NCI-H748 (cell line): ENCODE data around the gene UBAC1.
A peak's percentile ranks its signal among the peaks of the same experiment; 100 is the strongest.

Source experiments
- DNase-seq: peaks from one replicate; lab custom pipeline; 2025; ENCODE audit not compliant: unreplicated experiment; lab: John Stamatoyannopoulos, UW

UBAC1 gene

DNA sequence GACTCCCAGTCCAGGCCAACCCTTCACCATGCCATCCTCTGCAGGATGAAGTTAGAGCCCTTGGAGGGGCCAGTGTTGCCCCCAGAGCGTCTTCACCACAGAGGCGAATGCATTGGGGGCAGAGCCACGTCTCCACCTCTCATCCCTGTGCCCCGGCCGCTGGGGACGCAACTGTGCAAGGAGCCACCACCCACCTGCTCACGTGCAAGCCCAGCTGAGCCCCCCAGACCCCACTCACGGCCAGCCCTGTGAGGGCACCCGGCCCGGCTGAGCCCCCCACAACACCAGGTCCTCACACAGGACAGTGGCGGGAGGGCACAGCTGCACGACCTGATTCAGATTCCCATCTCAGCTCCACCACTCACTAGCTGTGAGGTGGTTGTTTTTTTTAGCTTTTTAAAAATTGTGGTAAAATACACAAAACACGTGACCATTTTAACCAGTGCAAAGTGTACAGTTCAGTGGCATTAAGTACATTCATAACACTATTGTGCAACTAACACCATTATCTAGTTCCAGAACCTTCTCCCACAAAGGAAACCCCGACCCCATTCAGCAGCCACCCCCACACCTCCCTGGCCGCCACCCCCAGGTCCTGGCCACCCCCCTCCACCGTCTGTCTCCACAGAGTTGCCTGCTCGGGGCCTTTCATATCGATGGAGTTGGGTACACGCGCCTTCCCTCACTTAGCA, 33.5 kb upstream of the UBAC1 start:
- no peak for DNase-seq

DNA sequence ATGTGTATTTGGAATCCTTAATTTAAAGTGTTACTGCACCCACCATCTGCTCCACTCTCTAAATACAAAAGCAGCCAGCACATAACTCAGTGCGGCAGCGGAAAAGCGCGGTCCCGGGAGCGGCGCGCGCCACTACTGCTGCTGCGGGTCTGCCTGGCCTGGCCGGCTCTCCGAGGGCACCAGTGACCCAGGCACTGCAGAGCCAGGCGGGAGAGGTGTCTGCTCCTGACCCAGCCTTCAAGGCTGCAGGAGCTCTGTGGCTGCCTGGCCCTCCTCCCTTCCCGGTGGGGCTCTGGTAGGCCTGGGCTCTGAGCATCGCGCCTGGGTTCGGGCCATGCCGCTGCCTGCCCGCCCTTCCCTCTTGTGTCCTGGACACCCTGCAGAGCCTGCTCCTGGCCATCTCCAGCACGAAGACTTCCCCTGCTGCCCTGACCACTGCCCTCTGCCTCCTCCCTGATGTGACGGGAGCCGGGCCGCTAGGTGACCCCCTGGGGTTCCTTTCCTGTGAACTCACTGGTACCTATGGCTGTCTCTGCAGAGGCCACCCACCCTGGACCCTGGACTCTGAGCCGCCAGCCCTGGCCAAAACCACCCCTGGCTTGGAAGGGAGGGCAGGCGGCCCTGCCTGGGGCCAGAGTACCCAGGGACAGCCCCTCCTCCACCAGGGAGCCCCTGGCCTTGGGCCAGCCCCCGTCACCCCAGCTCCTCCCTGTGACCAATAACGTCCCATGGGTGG, 32.8 kb upstream of the UBAC1 start:
- DNase-seq = peak; percentile 24

DNA sequence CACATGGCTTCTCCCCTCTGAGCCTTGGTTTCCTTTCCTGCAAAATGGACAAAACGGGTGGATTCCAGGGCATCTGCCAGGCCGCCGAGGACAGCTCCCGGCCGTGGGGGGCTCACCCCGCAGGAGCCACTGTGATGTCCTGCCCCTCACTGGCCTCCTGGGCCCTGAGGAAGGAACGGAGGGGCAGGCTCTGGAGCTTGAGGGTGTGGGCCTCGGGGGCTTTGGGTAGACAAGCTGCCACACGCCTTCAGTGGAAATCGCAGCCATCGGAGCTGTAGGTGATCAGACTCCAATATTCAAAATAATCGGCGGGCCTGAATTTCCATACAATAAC, 32.2 kb upstream of the UBAC1 start:
- DNase-seq = no peak

DNA sequence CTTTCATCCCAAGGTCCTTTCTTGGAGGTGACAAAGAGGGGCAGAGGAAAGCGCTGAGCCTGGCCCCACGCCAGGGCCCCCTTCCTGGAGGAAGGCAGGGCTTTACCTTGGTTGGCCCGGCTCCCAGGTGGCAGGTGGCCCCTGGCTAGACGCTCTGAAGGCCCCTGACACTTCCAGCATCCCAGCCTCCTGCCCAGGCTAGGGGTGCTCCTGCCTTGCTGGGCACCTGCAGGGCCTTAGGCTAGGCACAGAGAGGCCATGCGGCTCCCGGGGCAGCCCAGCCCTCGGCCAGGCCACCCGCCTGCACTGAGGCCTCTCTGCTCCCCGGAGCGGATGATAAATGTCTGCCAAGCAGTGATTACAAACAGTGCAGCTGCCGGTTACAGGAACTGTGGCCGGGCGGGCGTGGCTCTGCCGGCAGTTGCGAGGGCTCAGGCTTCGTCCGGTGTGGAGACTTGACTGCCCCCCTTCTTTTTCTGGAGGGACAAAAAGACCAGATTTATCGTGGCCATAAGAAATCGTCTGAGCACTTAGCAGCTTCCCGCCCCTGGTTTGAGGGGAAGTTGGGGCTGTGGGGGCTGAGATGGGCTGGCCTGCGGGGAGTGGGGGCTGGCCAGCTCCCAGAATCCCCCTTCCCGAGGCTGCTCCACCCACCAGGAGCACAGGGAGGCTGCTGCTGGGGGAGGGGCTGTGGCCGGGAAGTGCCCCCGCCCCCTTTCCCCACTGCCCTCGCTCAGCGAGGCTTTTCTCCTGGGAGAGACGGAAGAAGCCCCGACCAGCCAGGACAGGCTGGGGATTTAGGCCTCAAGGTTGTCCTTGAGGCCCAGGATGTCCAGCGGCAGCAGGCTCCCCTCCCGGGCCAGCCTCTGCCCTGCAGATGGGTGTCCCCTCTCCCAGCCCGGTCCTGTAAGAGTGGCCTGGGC, 31.6 kb upstream of the UBAC1 start:
- DNase-seq = peak; percentile 82

DNA sequence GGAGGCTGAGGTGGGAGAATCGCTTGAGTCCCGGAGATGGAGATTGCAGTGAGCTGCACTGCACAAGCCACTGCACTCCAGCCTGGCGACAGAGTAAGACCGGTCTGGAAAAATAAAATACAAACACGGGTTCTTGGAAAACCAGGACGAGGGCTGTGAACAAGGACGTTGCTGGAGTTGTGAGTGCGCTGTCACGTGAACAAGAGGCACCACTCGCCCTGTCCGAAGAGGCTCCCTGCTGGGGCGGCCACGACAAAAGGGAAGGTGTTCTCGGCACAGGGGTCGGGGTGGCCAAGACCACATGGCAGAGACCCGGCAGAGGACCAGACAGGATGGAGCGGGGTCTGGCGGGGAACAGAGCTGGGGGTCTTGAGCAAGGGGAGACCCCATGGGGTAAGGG, 30.6 kb upstream of the UBAC1 start:
- no peak for DNase-seq

DNA sequence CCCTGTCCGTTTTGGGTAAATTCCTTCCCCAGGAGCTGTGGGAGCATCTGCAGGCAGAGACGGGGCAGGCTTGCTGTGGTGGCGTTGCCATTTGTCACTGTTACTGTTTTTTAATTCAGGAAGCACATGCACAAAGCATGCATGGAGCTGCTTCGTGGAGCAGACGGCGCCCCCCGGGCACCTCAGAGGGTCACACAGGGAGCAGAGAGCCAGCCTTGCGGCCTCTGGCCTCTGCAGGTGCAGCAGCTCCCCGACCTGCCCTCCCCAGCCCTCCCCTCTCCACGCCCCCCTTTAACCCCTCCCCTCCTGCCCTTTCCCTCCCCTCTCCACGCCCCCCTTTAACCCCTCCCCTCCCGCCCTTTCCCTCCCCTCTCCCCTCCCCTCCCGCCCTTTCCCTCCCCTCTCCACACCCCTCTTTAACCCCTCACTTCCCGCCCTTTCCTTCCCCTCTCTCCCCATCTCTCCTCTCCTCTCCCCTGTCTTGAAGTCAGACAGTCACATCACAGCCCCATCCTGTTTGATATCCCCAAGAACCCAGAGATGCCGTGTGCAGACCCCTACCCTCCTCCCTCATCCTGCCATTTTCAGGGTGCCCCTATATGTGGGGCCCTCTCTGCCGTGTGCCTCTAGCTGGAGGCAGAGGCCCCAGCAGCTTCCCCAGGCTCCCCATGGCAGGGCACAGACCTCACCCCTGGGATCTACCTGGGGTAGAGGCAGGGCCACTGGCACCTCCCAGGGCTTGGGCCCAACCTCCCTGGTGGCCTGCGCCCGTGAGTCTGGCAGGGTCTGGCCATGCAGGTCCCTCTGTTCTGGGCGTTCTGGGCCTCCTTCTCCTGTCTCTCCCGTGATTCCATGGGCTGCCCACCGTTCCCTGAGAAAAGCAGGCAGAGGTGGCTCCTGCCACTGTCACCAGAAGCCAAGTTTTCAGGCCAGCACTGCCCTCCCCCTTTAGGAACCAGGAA, 29.6 kb upstream of the UBAC1 start:
- DNase-seq = peak; percentile 34

DNA sequence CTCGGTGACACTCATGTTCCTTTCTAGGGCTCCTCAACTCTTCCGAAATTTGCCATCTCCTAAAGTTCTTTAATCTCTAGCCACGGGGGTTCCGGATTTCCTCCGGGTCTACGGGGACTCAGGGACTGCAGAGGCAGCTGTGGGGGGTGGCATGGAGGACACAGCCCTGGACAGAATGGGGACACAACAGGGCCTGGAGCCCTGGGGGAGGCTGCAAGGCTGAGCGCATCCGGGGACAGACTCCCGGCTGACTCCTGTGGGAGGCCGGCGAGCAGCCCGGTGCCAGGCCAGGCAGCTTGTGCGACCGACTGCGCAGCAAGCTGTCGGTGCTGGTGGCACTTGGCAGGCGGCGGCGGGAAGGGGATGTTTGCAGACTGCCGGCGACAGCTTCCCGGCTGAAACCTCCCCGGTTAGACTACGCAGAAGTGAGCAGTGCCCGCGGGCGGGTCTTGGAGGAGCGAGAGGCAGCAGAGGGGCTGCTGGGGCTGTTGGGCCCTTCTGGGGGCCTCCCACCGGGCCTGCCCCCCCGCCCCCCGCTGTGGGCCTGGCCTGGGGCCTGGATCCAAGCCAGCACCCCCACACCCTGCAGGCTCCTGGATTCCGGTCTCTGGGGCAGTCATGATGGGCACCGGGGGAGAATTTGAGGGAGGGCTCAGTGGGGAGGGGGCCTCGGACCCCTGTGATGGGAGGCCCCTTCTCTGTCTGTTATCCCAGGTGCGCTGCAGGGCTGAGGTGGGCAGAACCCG, 28.7 kb upstream of the UBAC1 start:
- DNase-seq = no peak

DNA sequence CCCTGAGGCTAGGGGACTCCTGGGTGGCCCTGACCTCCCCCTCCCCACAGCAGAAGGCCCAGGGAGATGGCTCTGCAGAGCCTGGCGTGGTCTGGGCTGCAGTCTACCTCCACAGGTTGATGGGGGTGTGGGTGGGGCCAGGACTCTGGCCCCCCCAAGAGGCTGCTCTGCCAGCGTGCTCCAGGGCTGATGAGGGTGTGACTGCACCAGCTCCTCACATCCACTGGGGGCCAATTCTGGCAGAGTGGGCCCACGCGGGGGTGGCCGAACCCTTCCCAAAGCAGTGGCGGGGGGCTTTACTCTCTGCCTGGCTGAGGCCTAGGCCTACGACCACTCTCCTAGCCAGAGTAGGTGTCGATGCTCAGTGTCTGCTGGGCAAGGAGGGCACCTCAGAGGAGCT, 28.0 kb upstream of the UBAC1 start:
- no peak for DNase-seq

DNA sequence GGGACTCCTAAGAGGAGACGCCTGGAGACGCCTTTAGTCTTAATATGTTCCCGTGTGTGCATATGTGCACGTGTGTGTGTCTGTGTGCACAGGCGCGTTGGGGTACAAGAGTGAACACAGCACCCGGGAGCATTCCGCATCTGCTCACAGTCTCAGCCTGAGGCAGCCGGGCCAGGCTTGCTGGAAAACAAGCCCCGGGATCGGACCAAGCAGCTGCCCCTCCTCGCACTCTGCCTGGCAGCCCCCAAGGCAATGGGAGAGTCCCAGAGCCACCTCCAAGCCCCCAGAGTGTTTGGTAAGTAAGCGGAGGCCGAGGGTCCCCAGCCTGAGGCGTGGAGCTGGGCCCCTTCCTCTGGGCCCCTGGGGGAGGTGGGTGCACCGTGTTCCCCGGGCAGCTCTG, 27.3 kb upstream of the UBAC1 start:
- no peak for DNase-seq

DNA sequence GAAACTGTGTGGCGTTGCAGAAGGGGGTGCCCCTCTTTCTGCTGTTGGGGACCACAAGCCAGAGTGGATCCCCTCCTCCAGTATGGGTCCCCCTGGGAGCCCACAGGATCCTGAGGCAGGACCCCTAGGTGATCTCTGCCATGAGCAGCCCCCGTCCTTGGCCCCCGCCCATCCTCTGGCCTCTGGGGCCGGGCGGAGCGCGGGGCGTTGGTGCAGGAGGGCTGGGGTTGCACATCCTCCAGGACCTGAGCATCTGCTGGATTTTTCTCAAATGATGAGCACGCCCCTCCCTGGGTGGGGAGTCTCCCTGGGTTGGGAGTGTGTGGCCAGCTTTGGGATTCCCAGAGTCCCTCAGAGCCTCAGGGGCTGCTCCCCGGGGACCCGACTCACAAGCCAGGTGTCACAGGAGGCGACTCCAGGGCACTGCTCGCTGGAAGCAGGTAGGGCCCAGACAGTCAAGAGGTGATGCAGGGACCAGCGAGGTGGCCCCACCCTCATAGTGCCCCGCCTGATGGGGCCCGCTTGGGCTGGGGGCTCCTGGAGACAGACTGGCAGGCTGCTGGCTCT, 26.7 kb upstream of the UBAC1 start:
- DNase-seq = no peak

DNA sequence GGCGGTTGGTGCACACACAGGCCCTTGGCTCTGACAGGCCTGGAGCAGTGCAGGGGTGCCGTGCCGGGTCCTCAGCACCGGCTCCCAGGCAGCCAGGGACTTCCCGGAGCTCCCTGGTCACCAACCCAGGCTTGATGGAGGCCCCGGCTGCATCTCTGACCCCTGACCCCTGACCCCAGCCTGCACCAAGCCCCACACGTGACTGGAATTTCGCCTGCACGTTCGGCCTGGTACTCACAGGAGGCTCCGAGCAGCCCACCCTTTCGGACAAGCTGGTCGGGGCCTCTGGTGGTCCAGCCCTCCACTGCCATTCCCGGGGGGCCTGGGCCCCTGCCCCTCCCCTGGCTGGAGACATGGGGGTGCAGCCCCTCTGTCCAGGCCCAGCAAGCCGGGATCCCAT, 25.4 kb upstream of the UBAC1 start:
- no peak for DNase-seq

DNA sequence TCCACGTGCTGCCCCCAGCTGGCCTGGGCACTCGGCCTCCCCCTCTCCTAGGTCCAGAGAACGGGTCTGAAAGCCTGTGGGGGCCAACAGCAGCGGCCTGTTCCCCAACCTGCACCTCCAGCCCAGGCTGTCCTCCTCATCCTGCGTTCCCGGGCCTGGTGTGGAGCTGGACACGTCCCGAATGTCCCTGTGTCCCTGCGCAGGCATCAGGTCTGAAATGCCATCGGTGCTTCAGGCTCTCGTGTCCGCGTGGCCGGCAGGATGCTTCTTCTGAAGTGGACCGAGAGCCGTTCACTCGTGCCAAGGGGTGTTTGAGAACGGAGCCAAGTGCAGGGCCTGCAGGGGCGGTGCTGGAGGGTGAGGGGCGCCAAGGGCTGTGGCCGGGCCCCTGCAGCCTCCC, 24.7 kb upstream of the UBAC1 start:
- DNase-seq = no peak

DNA sequence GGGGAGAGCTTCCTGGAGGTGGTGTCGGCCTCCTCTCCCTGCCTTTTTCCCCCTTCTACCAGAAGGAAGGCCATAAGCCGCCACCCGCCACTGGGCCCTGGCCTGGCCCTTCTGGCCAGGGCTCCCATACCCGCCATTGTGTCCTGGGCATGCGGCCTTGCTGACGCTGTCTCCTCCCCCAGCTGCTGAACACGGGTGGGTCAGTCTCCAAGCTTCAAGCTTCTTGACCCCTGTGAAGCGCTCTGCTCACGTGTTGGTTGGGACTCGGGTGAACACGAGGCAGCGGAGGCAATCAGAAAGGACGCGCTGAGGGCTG, 24.2 kb upstream of the UBAC1 start:
- DNase-seq = no peak

DNA sequence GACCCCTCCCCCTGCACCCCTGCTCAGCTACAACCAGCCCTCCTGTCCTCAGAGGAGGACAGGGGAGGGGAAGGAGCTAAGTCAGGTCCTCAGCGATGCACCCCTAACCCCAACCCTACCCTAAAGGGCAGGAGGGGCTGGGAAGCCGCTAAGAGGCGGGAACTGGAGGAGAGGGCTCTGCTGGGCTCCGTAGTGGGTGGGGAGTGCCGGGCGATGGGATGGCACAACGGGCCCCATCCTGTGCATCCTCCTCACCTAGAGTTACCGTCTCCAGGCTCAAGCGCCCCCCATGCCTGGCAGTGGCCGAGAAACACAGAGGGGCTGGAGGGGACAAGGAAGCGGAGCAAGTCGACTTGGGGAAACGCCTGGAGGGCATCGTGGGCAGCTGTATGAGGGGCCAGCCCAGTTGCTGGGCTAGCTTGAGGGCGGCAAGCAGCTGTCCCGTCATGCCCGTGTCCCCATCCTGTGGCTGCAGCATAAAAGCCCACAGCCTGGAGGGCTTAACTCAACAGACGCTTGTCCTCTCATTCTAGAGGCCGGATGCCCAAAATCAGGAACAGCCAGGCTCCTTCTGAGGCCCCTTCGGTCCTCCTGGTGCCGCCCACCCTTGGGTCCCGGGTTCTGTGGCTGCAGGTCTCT, 23.0 kb upstream of the UBAC1 start:
- DNase-seq = no peak

DNA sequence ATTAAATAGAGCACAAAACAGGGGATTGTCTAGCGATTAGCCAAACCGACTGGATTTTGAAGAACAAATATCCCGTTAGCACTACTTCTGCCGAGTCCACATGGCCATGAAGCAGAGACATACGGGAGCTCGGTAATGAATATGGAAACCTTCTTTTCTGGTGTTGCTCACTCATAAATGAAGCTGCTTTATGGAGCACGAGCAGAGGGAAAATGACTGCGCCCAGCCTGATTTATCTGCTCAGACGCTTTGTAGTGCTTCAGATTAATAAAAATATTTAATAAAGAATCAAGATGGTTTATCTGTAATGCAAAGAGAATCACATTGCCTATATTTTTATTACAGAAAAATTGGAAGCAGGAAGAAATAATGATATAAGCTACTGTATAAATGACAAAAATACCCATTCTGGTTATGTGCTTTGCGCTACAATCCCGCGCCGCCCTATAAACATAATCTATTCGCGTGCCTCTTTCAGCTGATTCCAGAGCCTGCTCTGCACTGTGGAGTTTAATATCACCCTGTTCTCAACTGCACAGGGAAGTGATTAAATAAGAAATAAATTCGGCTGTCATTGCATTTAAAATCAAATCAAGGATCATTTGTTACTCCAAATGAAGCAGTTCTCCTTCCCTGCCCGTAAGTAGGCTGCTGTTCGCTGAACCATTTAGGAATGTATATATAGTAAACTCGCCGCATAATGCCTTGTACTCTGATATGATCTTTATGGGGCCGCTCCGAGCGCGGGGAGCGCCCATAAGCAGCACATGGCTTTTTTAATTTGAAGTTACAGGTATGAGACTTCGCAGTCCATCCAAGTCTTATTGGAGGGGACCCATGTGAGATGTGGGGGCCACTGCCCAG, 22.3 kb upstream of the UBAC1 start:
- DNase-seq = no peak

DNA sequence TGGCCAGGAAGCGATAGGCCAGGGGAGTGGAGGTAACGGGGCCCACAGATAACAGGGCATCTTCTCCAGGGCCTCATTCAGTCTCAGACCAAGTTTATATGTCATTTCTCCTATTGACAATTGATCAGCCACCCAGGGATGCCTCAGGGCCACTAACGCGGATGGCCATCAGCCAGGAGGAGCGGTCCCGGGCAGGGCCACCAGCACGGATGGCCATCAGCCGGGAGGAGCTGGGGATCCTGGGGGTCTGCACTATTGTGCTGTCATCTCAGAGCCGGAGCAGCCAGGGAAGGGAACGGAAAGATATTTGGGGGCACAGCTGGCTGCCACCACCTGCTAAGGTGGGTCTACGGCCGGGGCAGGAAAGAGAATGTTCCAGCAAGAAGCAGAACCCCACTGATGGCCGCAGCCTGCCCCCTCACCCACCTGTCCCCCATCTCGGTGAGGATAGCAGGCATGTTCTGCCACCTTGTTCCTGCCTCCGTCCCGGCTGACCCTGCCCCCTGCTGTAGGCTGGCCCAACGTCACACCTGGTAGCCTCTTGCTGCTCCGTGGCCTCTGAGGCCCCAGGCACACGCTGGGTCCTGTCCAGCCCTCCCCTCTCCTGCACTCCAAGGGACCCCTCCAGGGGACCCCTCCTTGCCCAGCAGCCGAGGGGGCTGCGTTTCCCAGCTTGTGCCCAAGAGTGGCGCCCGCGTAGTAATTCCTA, 21.5 kb upstream of the UBAC1 start:
- no peak for DNase-seq

DNA sequence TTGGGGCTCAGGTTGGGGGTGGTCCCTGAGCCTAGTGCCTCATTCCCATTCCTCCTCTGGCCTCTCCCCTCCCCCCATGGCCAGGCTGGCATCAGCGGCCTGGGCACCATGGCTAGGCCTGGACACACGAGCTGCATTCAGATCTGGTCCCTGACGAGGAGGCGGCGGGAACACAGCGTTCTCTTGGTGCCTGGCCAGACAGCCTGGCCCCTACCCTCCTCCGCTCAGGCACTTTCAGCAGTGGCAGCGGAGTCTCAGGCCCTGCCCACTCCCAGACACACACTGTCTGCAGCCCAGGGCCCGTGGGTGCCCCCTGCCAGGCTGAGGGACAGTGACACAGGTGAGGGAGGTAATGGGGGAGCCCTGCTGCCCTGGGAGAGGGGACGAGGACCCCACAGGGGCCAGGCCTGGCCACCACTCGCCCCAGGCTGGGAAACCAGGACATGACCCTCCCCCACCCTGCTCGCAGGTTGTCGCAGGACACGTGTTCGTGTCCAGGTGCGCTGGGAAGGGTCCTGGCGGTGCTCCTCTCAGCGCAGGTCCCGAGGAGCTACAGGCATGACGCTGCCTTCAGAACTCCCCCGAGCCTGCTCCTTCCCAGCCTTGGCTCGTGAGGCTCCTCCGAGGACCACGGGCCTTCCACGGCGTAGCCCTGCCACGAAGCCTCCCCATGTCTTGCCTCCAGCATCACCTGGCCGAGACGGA, 19.9 kb upstream of the UBAC1 start:
- DNase-seq = no peak
